Ascending aorta (tissue), 2 donors: ENCODE measurements around the gene CEP170B. TPM values are rescaled to one million over a fixed set of nuclear protein-coding genes. Genes with fewer than 3 reads are reported as not detected.

Experiments
- DNase-seq, 2 donors: peaks; one replicate each; pipeline ENCODE4 v3.0.0-alpha.2; 2019; ENCODE audit warnings: low spot score in 2 of 2
- H3K27ac ChIP-seq, 2 donors: fragments of 200-600 bp; sonication (generic); one replicate each; pipeline ENCODE4 v1.5.1; 2016 to 2017; ENCODE audit warnings: mild to moderate bottlenecking in 1 of 2
- H3K27me3 ChIP-seq: fragments of 200-600 bp; sonication (generic); one replicate; pipeline ENCODE4 v1.5.1; 2017
- H3K36me3 ChIP-seq, 2 donors: fragments of 200-600 bp; sonication (generic); one replicate each; pipeline ENCODE4 v1.5.1; 2016
- H3K4me1 ChIP-seq, 2 donors: fragments of 200-600 bp; sonication (generic); one replicate each; pipeline ENCODE4 v1.5.1; 2016 to 2017; ENCODE audit warnings: mild to moderate bottlenecking in 1 of 2
- H3K4me3 ChIP-seq, 2 donors: fragments of 200-600 bp; sonication (generic); one replicate each; pipeline ENCODE4 v1.5.1; 2016 to 2017; ENCODE audit warnings: mild to moderate bottlenecking in 1 of 2
- H3K9me3 ChIP-seq, 2 donors: fragments of 200-600 bp; sonication (generic); one replicate each; pipeline ENCODE4 v1.5.1; 2016
- CTCF ChIP-seq, 3 experiments: fragments of 200-600 bp in 2 of 3; fragments of 450-650 bp in 1 of 3; sonication (generic) in 2 of 3; IDR thresholded peaks; one replicate each; pipeline ENCODE4 v1.5.1; 2016 to 2019; ENCODE audit warnings: antibody characterized with exemption in 3 of 3, mild to moderate bottlenecking in 1 of 3, moderate library complexity in 1 of 3
- intact Hi-C: fragments of 100-400 bp; cut with DNase I; formaldehyde crosslinking; loops from one replicate; pipeline ENCODE4 v1.15.1; 2023
- total RNA-seq: library from RNA; depleted of rRNA; stranded (reverse); fragments of >200 nt; gene quantifications from one replicate; pipeline ENCODE4 v1.1.0, GENCODE V29; 2016

The CEP170B gene
- total RNA-seq, 1 donor from 2014 or later: 39.1 TPM

DNA sequence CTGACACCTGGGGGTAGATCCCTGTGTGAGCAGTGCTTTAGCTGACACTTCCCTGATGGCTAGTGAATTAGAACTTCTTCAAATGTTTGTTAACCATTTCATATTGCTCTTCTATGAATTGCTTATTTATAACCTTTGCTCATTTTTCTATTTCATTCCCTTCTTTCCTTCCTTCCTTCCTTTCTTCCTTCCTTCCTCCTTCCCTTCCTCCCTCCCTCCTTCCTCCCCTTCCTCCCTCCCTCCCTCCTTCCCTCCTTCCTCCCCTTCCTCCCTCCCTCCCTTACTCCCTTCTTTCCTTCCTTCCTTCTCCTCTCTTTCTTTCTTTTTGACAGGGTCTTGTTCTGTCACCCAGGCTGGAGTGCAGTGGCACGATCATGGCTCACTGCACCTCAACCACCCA is 23.3 kb upstream of the CEP170B start:
- H3K36me3 ChIP-seq: no peaks in the 10 kb centered on the region
- H3K27ac ChIP-seq: no peak overlapping the region
- H3K4me3 ChIP-seq: no peak overlapping the region
- H3K27me3 ChIP-seq: no peaks in the 10 kb centered on the region
- H3K9me3 ChIP-seq: no peaks in the 10 kb centered on the region
- peaks cover 0 to 14% of the 10 kb centered on the region in 2 donors for H3K4me1 ChIP-seq
- DNase-seq: no peak
- intact Hi-C loops: no loop called here
- TF ChIP-seq CTCF (IDR thresholded peaks at IDR 0.05): no peak

DNA sequence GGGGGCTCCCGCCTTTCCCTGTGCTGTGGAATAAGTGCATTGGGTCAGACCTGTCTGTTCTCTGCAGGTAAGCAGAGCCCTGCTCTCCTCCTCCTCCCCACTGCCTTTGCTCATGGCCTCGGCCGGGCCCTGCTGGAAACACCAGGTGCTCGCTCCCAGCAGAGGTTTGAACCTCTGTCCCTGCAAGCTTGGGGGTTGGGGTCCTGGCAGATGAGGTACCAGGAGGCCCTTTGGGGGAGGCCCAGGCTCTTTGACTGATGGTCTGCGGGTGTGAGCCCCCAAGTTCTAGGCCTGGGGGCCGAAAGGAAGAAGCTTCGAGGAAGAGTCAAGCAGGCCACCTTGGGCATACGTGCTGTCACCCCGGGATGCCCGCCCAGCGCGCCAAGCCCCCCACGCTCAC is 22.1 kb upstream of the CEP170B start:
- no peak for TF ChIP-seq CTCF (IDR thresholded peaks at IDR 0.05)
- Histone ChIP-seq H3K4me1 (peaks cover 0 to 14% of the 10 kb centered on the region in 2 donors), H3K36me3 (no peaks in the 10 kb centered on the region), H3K27ac (no peak overlapping the region), H3K4me3 (peak overlapping the region; percentile 45 to 61), H3K27me3 (no peaks in the 10 kb centered on the region), H3K9me3 (no peaks in the 10 kb centered on the region)
- peak in 1 of 2 donors; percentile 43 for DNase-seq
- intact Hi-C loops: no loop called here

GRCh38 chr14:104843442-104844305 is 21.4 kb upstream of the CEP170B start:
- Histone ChIP-seq H3K36me3 (no peaks in the 10 kb centered on the region), H3K4me3 (peak overlapping the region; percentile 45 to 61), H3K27me3 (no peaks in the 10 kb centered on the region), H3K27ac (no peak overlapping the region), H3K4me1 (peaks cover 0 to 14% of the 10 kb centered on the region in 2 donors), H3K9me3 (no peaks in the 10 kb centered on the region)
- intact Hi-C loops: no loop called here
- DNase-seq: no peak
- TF ChIP-seq CTCF (IDR thresholded peaks at IDR 0.05): no peak

DNA sequence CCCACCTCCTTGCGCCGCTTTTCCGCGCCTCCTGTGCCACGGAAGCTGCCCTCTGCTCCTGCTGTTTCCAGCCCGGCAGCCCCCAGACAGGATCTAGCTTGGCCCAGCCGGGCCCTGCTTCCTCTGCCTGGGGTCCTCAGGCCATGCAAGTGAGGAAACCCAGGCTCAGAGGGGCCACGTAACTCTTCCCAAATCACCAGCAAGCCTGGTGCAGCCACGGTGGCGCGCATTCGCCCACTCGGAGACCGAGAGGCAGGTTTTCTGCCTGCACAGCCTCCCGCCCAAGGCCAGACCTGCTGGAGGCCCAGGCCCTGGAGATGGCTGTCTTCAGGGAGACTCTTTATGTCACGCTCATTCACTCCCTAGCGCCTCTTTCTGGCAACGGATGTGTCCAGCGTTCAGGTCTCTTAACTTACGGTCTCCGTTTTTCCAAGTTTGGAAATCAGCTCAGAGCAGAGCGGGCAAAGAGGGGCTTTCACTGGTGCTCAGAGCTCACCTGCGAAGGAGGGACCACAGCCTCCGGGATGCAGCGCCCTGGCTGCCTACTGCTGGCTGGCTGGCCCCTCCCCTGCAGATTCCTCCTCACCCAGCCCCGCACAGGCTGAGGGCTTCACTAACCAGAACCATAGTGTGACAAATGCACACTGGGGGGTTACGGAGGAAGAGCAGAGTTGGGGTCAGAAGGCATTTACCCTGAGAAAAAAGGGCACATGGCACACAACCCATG is 20.6 kb upstream of the CEP170B start:
- Histone ChIP-seq H3K4me1 (peaks cover 0 to 14% of the 10 kb centered on the region in 2 donors), H3K36me3 (no peaks in the 10 kb centered on the region), H3K27me3 (no peaks in the 10 kb centered on the region), H3K27ac (no peak overlapping the region), H3K9me3 (no peaks in the 10 kb centered on the region), H3K4me3 (peak overlapping the region; percentile 45 to 61)
- intact Hi-C loops: no loop called here
- DNase-seq: no peak
- TF ChIP-seq CTCF (IDR thresholded peaks at IDR 0.05): no peak

DNA sequence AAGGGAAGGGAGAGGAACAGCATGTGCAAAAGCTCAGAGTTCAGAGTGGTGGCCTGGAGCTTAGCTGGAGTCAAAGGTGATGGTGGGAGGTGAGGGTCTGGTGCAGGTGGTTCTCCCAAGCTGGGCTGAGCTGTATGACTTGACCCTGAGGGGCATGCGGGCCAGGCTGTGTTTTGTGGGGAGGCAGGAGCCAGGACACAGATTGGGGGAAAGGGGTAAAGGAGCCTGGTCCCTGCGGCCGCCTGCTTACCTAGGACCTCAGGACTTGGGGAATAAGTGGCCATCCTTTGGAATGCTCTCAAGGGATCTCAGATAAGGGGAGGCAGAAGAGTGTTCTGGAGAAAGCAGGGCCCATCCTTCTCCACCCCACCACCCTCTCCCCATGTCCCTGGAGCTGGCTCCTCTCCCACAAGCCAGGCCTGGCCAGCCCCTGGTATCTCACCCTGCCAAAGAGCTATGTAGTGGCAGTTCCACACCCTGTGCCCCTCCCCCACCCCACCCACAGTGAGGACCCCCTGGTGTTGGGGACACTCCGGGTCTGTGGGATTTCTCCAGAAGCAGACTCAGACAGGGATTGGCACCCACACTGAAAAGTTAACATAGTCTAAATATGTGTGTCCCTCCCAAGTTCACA is 19.9 kb upstream of the CEP170B start:
- no peaks in the 10 kb centered on the region for H3K36me3 ChIP-seq
- intact Hi-C loops: no loop called here
- H3K27me3 ChIP-seq: no peaks in the 10 kb centered on the region
- H3K4me1 ChIP-seq: peaks cover 0 to 14% of the 10 kb centered on the region in 2 donors
- H3K9me3 ChIP-seq: no peaks in the 10 kb centered on the region
- no peak for TF ChIP-seq CTCF (IDR thresholded peaks at IDR 0.05)
- H3K4me3 ChIP-seq: no peak overlapping the region
- no peak overlapping the region for H3K27ac ChIP-seq
- DNase-seq: no peak
